D721Med (cell line): ENCODE data around the gene NRGN.

Experiments used
- DNase-seq: peaks from one replicate; pipeline ENCODE4 v3.0.0; 2011; ENCODE audit warnings: low spot score; ENCODE audit not compliant: insufficient read length
- FAIRE-seq: peaks from 2 replicates; lab custom pipeline; 2011; peaks lifted over from hg19 to GRCh38; lab: Jason Lieb, UNC
- TF ChIP-seq, protein P1 (sequence below): IDR thresholded peaks from 2 replicates; pipeline ENCODE4 v1.5.1; 2012; ENCODE audit warnings: mild to moderate bottlenecking, control low read depth; ENCODE audit not compliant: insufficient read depth; ENCODE audit errors: missing control alignments

The NRGN gene

DNA sequence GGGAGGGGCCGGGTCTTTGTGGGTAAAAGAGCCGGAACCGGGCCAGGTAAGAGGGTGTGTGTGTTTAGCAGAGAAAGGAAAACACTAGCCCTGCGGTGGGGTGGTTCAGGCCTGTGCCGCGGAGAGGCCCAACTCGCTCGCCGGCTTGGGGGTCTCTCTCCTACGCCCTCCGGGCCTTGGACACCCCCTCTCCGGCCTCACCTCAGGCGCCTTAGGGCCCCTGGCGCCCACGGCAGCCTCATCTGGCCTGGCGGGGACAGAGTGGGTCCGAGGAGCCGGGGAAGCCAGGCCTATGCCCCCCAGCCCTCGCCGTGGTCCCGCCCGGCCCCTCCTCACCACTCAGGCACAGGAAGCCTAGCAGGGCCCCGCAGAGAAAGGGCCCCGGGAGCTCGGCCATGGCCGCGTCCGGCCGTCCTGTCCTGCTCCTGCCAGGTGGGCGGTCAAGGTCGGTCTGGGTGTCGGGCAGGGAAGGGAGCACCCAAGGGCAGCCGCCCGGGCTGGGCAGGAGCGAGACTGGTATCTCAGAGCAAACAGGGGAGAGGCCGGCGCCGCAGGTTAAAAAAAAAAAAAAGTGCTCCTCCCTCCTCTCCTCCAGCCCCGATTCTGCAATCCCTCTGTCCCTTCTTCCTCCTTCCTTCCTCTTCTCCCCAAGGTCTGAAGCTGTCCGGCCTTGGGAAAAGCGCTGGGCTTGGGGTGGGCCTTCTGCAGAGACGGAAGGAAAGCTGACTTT is 12.2 kb downstream of the NRGN start, which contains the start of gene VSIG2:
Gene VSIG2 (minus strand): TSS at position 515 of the 730 bp plus-strand sequence. CDS start 118 bp downstream, at position 397.
- DNase-seq (no peak), FAIRE-seq (no peak)
- TF ChIP-seq, protein P1, sequence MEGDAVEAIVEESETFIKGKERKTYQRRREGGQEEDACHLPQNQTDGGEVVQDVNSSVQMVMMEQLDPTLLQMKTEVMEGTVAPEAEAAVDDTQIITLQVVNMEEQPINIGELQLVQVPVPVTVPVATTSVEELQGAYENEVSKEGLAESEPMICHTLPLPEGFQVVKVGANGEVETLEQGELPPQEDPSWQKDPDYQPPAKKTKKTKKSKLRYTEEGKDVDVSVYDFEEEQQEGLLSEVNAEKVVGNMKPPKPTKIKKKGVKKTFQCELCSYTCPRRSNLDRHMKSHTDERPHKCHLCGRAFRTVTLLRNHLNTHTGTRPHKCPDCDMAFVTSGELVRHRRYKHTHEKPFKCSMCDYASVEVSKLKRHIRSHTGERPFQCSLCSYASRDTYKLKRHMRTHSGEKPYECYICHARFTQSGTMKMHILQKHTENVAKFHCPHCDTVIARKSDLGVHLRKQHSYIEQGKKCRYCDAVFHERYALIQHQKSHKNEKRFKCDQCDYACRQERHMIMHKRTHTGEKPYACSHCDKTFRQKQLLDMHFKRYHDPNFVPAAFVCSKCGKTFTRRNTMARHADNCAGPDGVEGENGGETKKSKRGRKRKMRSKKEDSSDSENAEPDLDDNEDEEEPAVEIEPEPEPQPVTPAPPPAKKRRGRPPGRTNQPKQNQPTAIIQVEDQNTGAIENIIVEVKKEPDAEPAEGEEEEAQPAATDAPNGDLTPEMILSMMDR, result no peak

DNA sequence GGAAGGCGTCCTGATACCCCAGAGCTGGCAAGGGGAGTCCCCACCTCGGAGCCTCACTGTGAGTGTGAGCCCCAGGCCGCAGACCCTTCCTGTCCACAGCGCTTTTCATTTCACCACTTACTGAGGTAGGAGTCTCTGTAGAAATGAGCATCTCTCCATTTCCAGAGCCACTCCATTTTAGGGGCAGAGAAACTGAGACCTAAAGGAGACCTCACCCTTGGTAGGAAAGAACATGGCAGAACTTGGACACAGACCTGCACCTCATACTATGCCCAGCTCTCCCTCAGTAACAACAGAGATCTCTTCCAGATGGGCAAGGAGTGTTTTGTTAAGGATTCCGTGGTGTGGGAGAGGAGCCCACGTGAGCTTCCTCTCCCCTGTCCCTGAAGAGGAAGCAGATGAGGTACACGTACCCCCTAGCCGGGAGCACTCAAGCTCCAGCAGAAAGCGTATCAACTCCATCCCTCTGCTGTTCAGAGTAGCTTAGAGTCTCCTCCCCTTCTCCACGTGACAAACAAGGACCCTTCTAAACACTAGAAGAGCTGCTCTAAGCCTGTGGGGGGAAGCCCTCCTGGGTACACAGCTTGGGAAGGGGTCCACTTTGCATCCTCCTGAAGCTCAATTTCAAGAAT is 12.8 kb downstream of the NRGN start:
- no peak for FAIRE-seq
- TF ChIP-seq, protein P1, result no peak
- no peak for DNase-seq

DNA sequence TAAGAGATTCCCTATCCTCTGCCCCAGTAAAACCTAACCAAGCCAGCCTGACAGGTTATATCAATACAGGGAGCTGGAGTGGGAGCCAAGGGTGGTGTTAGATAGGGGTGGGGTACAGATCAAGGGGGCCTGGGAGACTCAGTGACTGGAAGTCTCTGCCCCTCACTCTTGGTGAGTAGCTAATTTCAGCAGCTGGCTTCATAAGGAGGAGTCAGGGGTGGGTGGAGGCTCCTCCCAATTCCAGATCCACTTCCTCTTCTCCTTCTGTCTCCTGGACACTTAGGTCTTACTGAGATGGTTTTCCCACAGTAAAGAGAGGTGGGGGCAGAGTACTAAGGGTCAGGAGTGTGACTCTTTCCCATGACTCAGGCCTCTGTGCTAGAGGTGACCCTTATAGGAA is 13.5 kb downstream of the NRGN start:
- DNase-seq (no peak), FAIRE-seq (no peak)
- TF ChIP-seq, protein P1, result no peak

DNA sequence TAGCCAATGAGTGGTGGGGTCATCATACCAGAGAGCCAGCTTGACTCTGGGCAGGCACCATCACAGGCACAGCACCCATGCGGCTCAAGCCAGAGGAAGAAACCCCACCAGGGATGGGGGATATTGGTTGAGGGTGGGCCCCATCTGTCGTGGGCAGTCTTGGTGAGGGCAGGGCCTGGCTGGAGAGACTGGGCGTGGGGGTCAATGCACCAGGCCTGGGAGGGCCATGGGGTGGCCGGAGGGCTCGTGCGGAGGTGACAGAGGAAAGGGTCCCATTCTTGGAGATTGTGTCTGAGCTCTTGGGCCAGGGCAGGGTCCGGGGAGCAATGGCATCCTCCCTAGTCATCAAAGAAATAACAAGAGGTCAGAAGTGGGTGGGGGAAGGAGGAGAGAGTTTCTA is 13.9 kb downstream of the NRGN start:
- TF ChIP-seq, protein P1, result no peak
- no peak for DNase-seq
- FAIRE-seq, result no peak

DNA sequence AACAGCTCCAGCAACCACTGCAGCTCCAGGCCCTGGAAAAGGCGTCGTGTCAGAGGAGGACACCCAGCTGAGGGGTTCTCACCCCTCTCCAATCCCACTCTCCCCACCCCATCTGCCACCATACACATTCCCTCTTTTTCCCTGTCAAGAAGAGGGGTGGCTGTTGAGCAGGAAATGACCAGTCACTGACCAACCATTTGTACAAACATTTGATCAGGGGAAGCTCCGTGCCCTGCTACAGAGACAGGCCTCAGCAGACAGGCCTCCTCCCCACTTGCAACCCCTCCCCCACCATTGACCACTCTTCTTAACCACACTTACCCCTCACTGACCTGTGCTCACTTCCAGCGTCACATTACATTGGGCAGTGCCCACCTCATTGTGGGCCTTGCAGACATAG is 14.6 kb downstream of the NRGN start:
- TF ChIP-seq, protein P1, result no peak
- FAIRE-seq (no peak), DNase-seq (no peak)

DNA sequence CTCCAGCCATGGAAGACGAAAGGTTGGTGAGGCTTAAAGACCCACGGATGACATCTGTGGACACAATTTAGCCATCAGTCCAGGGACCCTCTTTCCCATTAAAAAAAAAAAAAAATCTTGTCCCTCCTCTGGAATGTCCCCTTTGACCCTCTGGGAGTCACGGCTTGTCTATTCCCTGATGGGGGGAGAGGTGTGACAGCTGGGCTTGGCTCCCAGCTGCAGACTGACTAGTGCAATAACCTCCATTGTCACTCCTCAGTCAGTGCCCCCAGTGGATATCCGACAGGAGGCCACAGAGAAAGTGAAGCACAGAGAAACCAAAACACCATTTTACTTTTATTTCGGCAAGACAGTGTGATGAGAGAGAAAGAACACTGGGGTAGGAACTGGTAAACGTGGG is 15.0 kb downstream of the NRGN start:
- no peak for DNase-seq
- TF ChIP-seq, protein P1, result no peak
- no peak for FAIRE-seq
